Lung (tissue), 12 donors: Measurements from ENCODE around the gene SMIM11. TPM values are rescaled to one million over a fixed set of nuclear protein-coding genes. Genes with fewer than 3 reads are reported as not detected.

Source experiments
- ATAC-seq: fragments of 200-7000 bp; cut with Tn5 transposase; one replicate; pipeline ENCODE4 v1.9.1; 2020; ENCODE audit warnings: moderate number of reproducible peaks; ENCODE audit not compliant: insufficient read depth, low FRiP score
- DNase-seq, 3 donors: peaks; one replicate each; pipeline ENCODE4 v3.0.0-alpha.2; 2013 to 2017
- H3K27ac ChIP-seq, 2 donors: one replicate each; pipeline ENCODE4 v1.5.1; 2013; ENCODE audit warnings: mild to moderate bottlenecking in 2 of 2, moderate library complexity in 2 of 2, control low read depth in 1 of 2, inconsistent platforms in 1 of 2, low read depth in 1 of 2, low read length in 1 of 2
- H3K27me3 ChIP-seq, 3 donors: one replicate each; pipeline ENCODE4 v1.5.1; 2013; ENCODE audit warnings: low read length in 2 of 3; ENCODE audit not compliant: control insufficient read depth in 3 of 3, insufficient read depth in 3 of 3
- H3K36me3 ChIP-seq, 4 donors: one replicate each; pipeline ENCODE4 v1.5.1; 2013; ENCODE audit warnings: low read length in 4 of 4, mild to moderate bottlenecking in 1 of 4, moderate library complexity in 1 of 4; ENCODE audit not compliant: control insufficient read depth in 4 of 4, insufficient read depth in 4 of 4
- H3K4me1 ChIP-seq, 5 donors: one replicate each; pipeline ENCODE4 v1.5.1; 2013; ENCODE audit warnings: low read length in 5 of 5, mild to moderate bottlenecking in 2 of 5, moderate library complexity in 1 of 5; ENCODE audit not compliant: control insufficient read depth in 5 of 5, insufficient read depth in 5 of 5
- H3K4me3 ChIP-seq: one replicate; pipeline ENCODE4 v1.5.1; 2013; ENCODE audit warnings: mild to moderate bottlenecking, control low read depth, moderate library complexity
- H3K9ac ChIP-seq, 2 donors: one replicate each; pipeline ENCODE4 v1.5.1; 2013; ENCODE audit warnings: low read length in 2 of 2, control low read depth in 1 of 2; ENCODE audit not compliant: insufficient read depth in 1 of 2
- H3K9me3 ChIP-seq, 4 donors: one replicate each; pipeline ENCODE4 v1.5.1; 2013; ENCODE audit warnings: low read length in 3 of 4, mild to moderate bottlenecking in 1 of 4, moderate library complexity in 1 of 4; ENCODE audit not compliant: control insufficient read depth in 4 of 4, insufficient read depth in 3 of 4
- CTCF ChIP-seq: IDR thresholded peaks from 2 replicates; pipeline ENCODE4 v1.5.1; 2012; ENCODE audit warnings: mild to moderate bottlenecking; ENCODE audit errors: control extremely low read depth, extremely low read depth
- WGBS, 2 donors: extraction: QIAGEN DNeasy Blood & Tissue Kit; methylation state at CpG; one replicate each; pipeline ENCODE4 v1.1.7; 2013; 5-methylcytosine and 5-hydroxymethylcytosine counted together
- polyA plus RNA-seq, 2 donors: library from polyadenylated mRNA; stranded (reverse); fragments of 200-250 nt; gene quantifications; one replicate each; pipeline ENCODE4 v1.2.1, GENCODE V29; 2013
- total RNA-seq, 2 donors: library from RNA; depleted of rRNA in 1 of 2; stranded (reverse); fragments of >200 nt in 1 of 2; gene quantifications; one replicate each; pipeline ENCODE4 v1.2.1, GENCODE V29; 2014 to 2021
- donor health status: control.
- donor health status: control.
- donor health status: Bipolar disorder and iron deficiency.
- donor health status: healthy.
- donor health status: DM: yes; HTN: yes; CAD: no.

Gene SMIM11
- total and polyA plus RNA-seq, 4 donors = 3.5 to 8.0 (median 6.6) TPM

DNA sequence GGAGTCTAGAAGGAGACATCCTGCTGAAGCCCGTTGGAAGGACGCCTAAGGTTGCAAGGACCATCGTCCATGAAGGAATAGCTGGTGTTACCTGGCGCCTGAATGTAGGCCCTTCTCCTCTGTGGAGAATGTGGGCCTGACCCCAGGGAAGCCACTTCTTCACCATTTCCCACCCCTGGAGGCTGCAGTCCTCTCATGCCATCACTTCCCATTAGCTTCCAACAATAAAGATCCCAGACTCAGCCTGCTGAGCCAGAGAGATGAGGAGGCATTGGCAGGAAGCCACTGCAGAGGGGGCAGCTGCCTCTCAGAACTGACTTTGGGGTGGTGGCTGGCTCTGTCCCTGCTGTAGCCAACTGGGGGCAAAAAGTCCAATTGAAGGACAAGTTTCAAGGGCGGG, 32.8 kb upstream of the SMIM11 start:
- no peak for TF ChIP-seq CTCF
- Histone ChIP-seq H3K9me3 (no peaks in the 10 kb centered on the region), H3K4me1 (peaks cover 0 to 35% (median 9%) of the 10 kb centered on the region in 5 donors), H3K4me3 (no peak overlapping the region), H3K27me3 (no peaks in the 10 kb centered on the region), H3K36me3 (no peaks in the 10 kb centered on the region), H3K27ac (no peak overlapping the region), H3K9ac (no peak overlapping the region)
- ATAC-seq (no peak), DNase-seq (no peak)
- WGBS, 2 donors = 84 to 92% methylated on average over 5 of the region's 5 CpGs

DNA sequence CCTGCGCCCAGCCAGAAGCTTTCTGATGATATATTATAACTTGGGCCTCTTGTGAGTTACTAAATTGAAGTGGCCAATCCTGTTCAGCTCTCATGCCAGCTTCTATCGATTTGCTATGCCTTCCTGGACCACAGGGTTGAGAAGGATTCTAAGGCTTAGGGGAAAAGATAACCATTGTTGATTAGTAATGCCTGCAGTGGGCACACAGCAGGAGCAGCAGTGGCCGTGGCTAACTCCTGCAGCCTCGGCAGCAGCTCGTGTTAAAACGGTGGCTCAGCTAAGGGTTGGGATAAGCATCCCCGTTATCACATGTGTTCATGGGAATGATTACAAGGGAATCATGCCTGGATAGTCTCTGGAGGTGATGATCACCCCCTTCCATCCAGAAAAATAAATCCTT, 32.0 kb upstream of the SMIM11 start:
- Histone ChIP-seq H3K27me3 (no peaks in the 10 kb centered on the region), H3K9me3 (no peaks in the 10 kb centered on the region), H3K4me1 (peaks cover 0 to 39% (median 9%) of the 10 kb centered on the region in 5 donors), H3K9ac (no peak overlapping the region), H3K27ac (no peak overlapping the region), H3K4me3 (no peak overlapping the region), H3K36me3 (no peaks in the 10 kb centered on the region)
- ATAC-seq (no peak), DNase-seq (no peak)
- 91 to 95% methylated on average over 7 of the region's 7 CpGs for WGBS, 2 donors
- TF ChIP-seq CTCF = no peak

- H3K9me3 ChIP-seq = no peaks in the 10 kb centered on the region
- no peak overlapping the region for H3K4me3 ChIP-seq
- no peaks in the 10 kb centered on the region for H3K36me3 ChIP-seq
- no peak overlapping the region for H3K9ac ChIP-seq
- no peak for ATAC-seq
- no peak for DNase-seq
- peaks cover 0 to 39% (median 9%) of the 10 kb centered on the region in 5 donors for H3K4me1 ChIP-seq
- no peaks in the 10 kb centered on the region for H3K27me3 ChIP-seq
- no peak overlapping the region for H3K27ac ChIP-seq
- 87 to 89% methylated on average over 14 of the region's 14 CpGs for WGBS, 2 donors
- no peak for TF ChIP-seq CTCF
Observed at GRCh38 chr21:34343838-34344381, 31.4 kb upstream of the SMIM11 start.

GRCh38 chr21:34344584-34344983, 30.7 kb upstream of the SMIM11 start:
- H3K27me3 ChIP-seq = no peaks in the 10 kb centered on the region
- no peak for TF ChIP-seq CTCF
- no peak overlapping the region for H3K9ac ChIP-seq
- peak overlapping the region in 1 of 2 donors; percentile 33 for H3K27ac ChIP-seq
- ATAC-seq = no peak
- H3K9me3 ChIP-seq = no peaks in the 10 kb centered on the region
- 87 to 92% methylated on average over 5 of the region's 5 CpGs for WGBS, 2 donors
- no peaks in the 10 kb centered on the region for H3K36me3 ChIP-seq
- peaks cover 0 to 39% (median 9%) of the 10 kb centered on the region in 5 donors for H3K4me1 ChIP-seq
- no peak overlapping the region for H3K4me3 ChIP-seq
- no peak for DNase-seq
